IMR-90 (cell line): Measurements from ENCODE around the gene CLEC5A. TPM values are rescaled to one million over a fixed set of nuclear protein-coding genes. Genes with fewer than 3 reads are reported as not detected.

Experiments
- ATAC-seq: fragments of 200-7000 bp; cut with Tn5 transposase; 2 replicates; pipeline ENCODE4 v1.9.1; 2020; ENCODE audit warnings: low read depth, mild to moderate bottlenecking, moderate library complexity
- BruUV-seq: library from RNA; stranded (reverse); fragments of 400-500 nt; replicated peaks from 2 replicates; lab custom pipeline; 2021; lab: Mats Ljungman, UMichigan
- CTCF ChIA-PET: fragments of 300-600 bp; formaldehyde crosslinking; extraction: SDS; loops from one replicate; lab custom pipeline; 2021; ENCODE audit warnings: antibody characterized with exemption; lab: Yijun Ruan, JAX
- POLR2A ChIA-PET: fragments of 300-600 bp; sonication (Branson Sonifier 250); formaldehyde crosslinking; loops from one replicate; lab custom pipeline; 2022; ENCODE audit warnings: antibody characterized with exemption; ENCODE audit not compliant: unreplicated experiment; lab: Charles Lee
- DNase-seq: peaks from one replicate; pipeline ENCODE4 v3.0.0; 2013
- H2AFZ ChIP-seq: replicated peaks from 2 replicates; pipeline ENCODE3; 2013; ENCODE audit warnings: low read length, mild to moderate bottlenecking; ENCODE audit not compliant: poor library complexity
- H2AK5ac ChIP-seq: 2 replicates; pipeline ENCODE4 v1.6.1; 2013; ENCODE audit warnings: low read depth, low read length, inconsistent platforms
- H2AK9ac ChIP-seq: replicated peaks from 2 replicates; pipeline ENCODE3; 2013; ENCODE audit warnings: mild to moderate bottlenecking, low read depth, low read length, moderate library complexity; ENCODE audit not compliant: poor library complexity
- H2BK120ac ChIP-seq: 2 replicates; pipeline ENCODE4 v1.6.1; 2013; ENCODE audit warnings: low read depth, low read length, inconsistent platforms
- H2BK15ac ChIP-seq: 3 replicates; pipeline ENCODE4 v1.6.1; 2013; ENCODE audit warnings: low read depth, low read length, inconsistent platforms
- H2BK20ac ChIP-seq: 2 replicates; pipeline ENCODE4 v1.6.1; 2013; ENCODE audit warnings: low read depth, mild to moderate bottlenecking, inconsistent platforms, low read length, moderate library complexity
- H2BK5ac ChIP-seq: 2 replicates; pipeline ENCODE4 v1.6.1; 2013; ENCODE audit warnings: mild to moderate bottlenecking, low read depth, low read length, inconsistent platforms; ENCODE audit not compliant: poor library complexity, severe bottlenecking
- H3K14ac ChIP-seq: replicated peaks from 2 replicates; pipeline ENCODE4 v1.6.1; 2013; ENCODE audit warnings: low read depth, low read length, inconsistent platforms
- H3K18ac ChIP-seq: 2 replicates; pipeline ENCODE4 v1.6.1; 2013; ENCODE audit warnings: low read depth, low read length, control low read depth
- H3K23ac ChIP-seq: 2 replicates; pipeline ENCODE4 v1.6.1; 2013; ENCODE audit warnings: low read depth, low read length, inconsistent platforms
- H3K27ac ChIP-seq: 2 replicates; pipeline ENCODE4 v1.5.1; 2013; ENCODE audit warnings: mild to moderate bottlenecking, control low read depth, low read length; ENCODE audit not compliant: insufficient read depth
- H3K27me3 ChIP-seq: 2 replicates; pipeline ENCODE4 v1.6.1; 2013; ENCODE audit warnings: low read length; ENCODE audit not compliant: control insufficient read depth, insufficient read depth
- H3K36me3 ChIP-seq: 2 replicates; pipeline ENCODE4 v1.6.1; 2013; ENCODE audit warnings: low read length, mixed read lengths; ENCODE audit not compliant: control insufficient read depth, insufficient read depth
- H3K4ac ChIP-seq: 2 replicates; pipeline ENCODE4 v1.6.1; 2013; ENCODE audit warnings: low read depth, low read length, inconsistent platforms
- H3K4me1 ChIP-seq: 2 replicates; pipeline ENCODE4 v1.6.1; 2013; ENCODE audit warnings: low read length, mixed read lengths; ENCODE audit not compliant: control insufficient read depth, insufficient read depth
- H3K4me2 ChIP-seq: 2 replicates; pipeline ENCODE4 v1.6.1; 2013; ENCODE audit warnings: low read depth, mild to moderate bottlenecking, control low read depth, low read length, moderate library complexity
- H3K4me3 ChIP-seq: 2 replicates; pipeline ENCODE4 v1.5.1; 2013; ENCODE audit warnings: low read depth, mild to moderate bottlenecking, control low read depth, low read length, moderate library complexity; ENCODE audit not compliant: insufficient read depth
- H3K56ac ChIP-seq: 2 replicates; pipeline ENCODE4 v1.6.1; 2013; ENCODE audit warnings: low read length, inconsistent platforms; ENCODE audit not compliant: insufficient read depth; ENCODE audit errors: extremely low read depth
- H3K79me1 ChIP-seq, 2 experiments: 2 replicates each; pipeline ENCODE4 v1.6.1; 2013; ENCODE audit warnings: low read length in 2 of 2, inconsistent platforms in 1 of 2, low read depth in 1 of 2
- H3K9ac ChIP-seq: 2 replicates; pipeline ENCODE4 v1.6.1; 2013; ENCODE audit warnings: low read depth, low read length, control low read depth
- H3K9me1 ChIP-seq: 2 replicates; pipeline ENCODE4 v1.6.1; 2013; ENCODE audit warnings: low read length, inconsistent platforms; ENCODE audit not compliant: insufficient read depth
- H3K9me3 ChIP-seq: 2 replicates; pipeline ENCODE4 v1.6.1; 2013; ENCODE audit warnings: low read length; ENCODE audit not compliant: control insufficient read depth, insufficient read depth
- H4K20me1 ChIP-seq: 2 replicates; pipeline ENCODE4 v1.6.1; 2013; ENCODE audit warnings: low read length, inconsistent platforms; ENCODE audit not compliant: insufficient read depth
- H4K5ac ChIP-seq: 2 replicates; pipeline ENCODE4 v1.6.1; 2013; ENCODE audit warnings: mild to moderate bottlenecking, low read depth, low read length, control low read depth
- H4K8ac ChIP-seq, 2 experiments: 2 replicates each; pipeline ENCODE4 v1.6.1; 2013; ENCODE audit warnings: low read depth in 2 of 2, low read length in 2 of 2, control low read depth in 1 of 2, inconsistent platforms in 1 of 2
- H4K91ac ChIP-seq: 2 replicates; pipeline ENCODE4 v1.6.1; 2013; ENCODE audit warnings: low read depth, low read length, inconsistent platforms; ENCODE audit not compliant: insufficient read depth
- MXI1 ChIP-seq: IDR thresholded peaks from 2 replicates; pipeline ENCODE4 v1.6.1; 2012; ENCODE audit warnings: low read depth, mild to moderate bottlenecking, low read length, moderate library complexity, borderline replicate concordance
- POLR2A ChIP-seq: IDR thresholded peaks from 2 replicates; pipeline ENCODE4 v1.6.1; 2012; ENCODE audit warnings: mild to moderate bottlenecking, low read depth, low read length
- WGBS, 2 experiments: methylation state at CpG; one replicate each; pipeline versions ENCODE4 v1.1.5 to v1.1.7; 2013; ENCODE audit warnings: missing lambda C conversion rate in 2 of 2; ENCODE audit not compliant: insufficient read length in 1 of 2; ENCODE audit errors: extremely low coverage in 2 of 2; 5-methylcytosine and 5-hydroxymethylcytosine counted together
- dilution Hi-C: fragments of 300-500 bp; cut with HindIII; formaldehyde crosslinking; loops from one replicate; pipeline ENCODE4 v1.14.3; 2018; ENCODE audit warnings: low sequenced_read_pairs; ENCODE audit not compliant: unreplicated experiment
- in situ Hi-C: fragments of 300-500 bp; cut with MboI; formaldehyde crosslinking; loops from 3 replicates; pipeline ENCODE4 v1.14.3; 2019; ENCODE audit warnings: low sequenced_read_pairs, inconsistent platforms, mixed read lengths
- intact Hi-C: fragments of 100-400 bp; cut with micrococcal nuclease; formaldehyde crosslinking; loops from 2 replicates; pipeline ENCODE4 v1.10.0; 2022
- polyA plus RNA-seq, 3 experiments: library from polyadenylated mRNA; depleted of rRNA; stranded (reverse); fragments of >200 nt; gene quantifications; 2 replicates each; pipeline ENCODE4 v1.2.3, GENCODE V29; 2012; ENCODE audit warnings: low replicate concordance in 1 of 3
- total RNA-seq: library from RNA; depleted of rRNA; stranded (reverse); fragments of >200 nt; gene quantifications from 2 replicates; pipeline ENCODE4 v1.2.3, GENCODE V29; 2012
- TF ChIP-seq, protein P1 (sequence below): fragments of 150-350 bp; IDR thresholded peaks from 2 replicates; pipeline ENCODE4 v1.6.1; 2017; ENCODE audit warnings: mild to moderate bottlenecking, antibody characterized with exemption, low read length, low read depth

Gene CLEC5A
- total and polyA plus RNA-seq, 2 of the 4 experiments (the other 2 are of a cell fraction) = not detected

DNA sequence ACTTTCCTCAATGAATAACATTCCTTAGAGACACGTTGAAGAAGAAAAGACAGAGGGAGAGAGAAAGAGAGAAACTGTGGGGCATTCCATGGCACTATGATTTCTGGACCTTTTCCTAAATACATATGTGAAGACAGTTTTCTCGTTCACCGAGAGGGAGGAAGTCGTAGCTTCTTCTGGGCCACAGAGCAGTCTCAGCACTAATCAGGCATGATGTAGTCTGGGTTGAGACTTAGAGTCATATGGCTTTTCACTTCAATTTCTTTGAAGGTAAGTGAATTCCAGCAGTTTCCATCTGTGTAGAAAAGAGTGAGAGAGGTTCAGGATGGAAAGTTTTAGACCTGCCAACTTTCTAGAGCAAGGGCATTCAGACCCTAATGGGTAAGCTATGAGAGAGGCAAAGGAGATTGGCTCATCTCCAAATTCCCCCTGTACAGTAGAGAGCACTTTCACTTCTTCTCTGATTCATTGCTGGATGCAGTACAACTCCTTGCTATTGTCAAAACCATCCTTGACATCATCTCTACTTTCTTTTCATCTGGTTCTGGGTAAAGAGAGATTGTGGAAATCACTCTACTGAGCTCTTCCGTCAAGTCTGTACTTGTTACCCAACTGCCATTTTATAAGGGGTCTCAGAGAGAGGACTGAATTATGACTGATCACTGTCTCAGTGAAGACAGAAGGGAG, 62.1 kb downstream of the CLEC5A start:
- H3K4me3 ChIP-seq = no peak overlapping the region
- no peak overlapping the region for H3K27ac ChIP-seq
- no peak overlapping the region for H3K9ac ChIP-seq
- ATAC-seq = no peak
- intact Hi-C loops (no loop called here), in situ Hi-C loops (no loop called here), dilution Hi-C loops (no loop called here)
- ChIA-PET POLR2A (no interaction called here), CTCF (no interaction called here)
- H3K23ac ChIP-seq = no peak overlapping the region
- TF ChIP-seq MXI1 (no peak), POLR2A (no peak)
- TF ChIP-seq, protein P1, sequence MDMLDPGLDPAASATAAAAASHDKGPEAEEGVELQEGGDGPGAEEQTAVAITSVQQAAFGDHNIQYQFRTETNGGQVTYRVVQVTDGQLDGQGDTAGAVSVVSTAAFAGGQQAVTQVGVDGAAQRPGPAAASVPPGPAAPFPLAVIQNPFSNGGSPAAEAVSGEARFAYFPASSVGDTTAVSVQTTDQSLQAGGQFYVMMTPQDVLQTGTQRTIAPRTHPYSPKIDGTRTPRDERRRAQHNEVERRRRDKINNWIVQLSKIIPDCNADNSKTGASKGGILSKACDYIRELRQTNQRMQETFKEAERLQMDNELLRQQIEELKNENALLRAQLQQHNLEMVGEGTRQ = no peak
- no TSS peak for BruUV-seq
- H2AK9ac ChIP-seq = no peak overlapping the region
- H2BK120ac ChIP-seq = no peak overlapping the region
- no peaks in the 10 kb centered on the region for H4K20me1 ChIP-seq
- no peak overlapping the region for H2AFZ ChIP-seq
- no peak overlapping the region for H3K18ac ChIP-seq
- H2BK20ac ChIP-seq = no peak overlapping the region
- no peak overlapping the region for H4K8ac ChIP-seq
- peaks cover 18% of the 10 kb centered on the region for H3K9me3 ChIP-seq
- H3K4me2 ChIP-seq = no peak overlapping the region
- H3K9me1 ChIP-seq = no peaks in the 10 kb centered on the region
- no peaks in the 10 kb centered on the region for H3K36me3 ChIP-seq
- H2AK5ac ChIP-seq = no peak overlapping the region
- no peak overlapping the region for H3K4ac ChIP-seq
- H2BK15ac ChIP-seq = no peak overlapping the region
- H3K4me1 ChIP-seq = no peaks in the 10 kb centered on the region
- no peak overlapping the region for H4K5ac ChIP-seq
- H3K79me1 ChIP-seq = no peaks in the 10 kb centered on the region
- H3K14ac ChIP-seq = no peak overlapping the region
- no peak overlapping the region for H4K91ac ChIP-seq
- no peak overlapping the region for H2BK5ac ChIP-seq
- no peak for DNase-seq
- WGBS, 2 experiments = 33% methylated on average over 1 of the region's 5 CpGs; no CpG with 5 or more reads in 1 of the 2 experiments
- H3K56ac ChIP-seq = no peak overlapping the region
- no peaks in the 10 kb centered on the region for H3K27me3 ChIP-seq
